Measurements from ENCODE around the gene KIAA1671.

The KIAA1671 gene

GRCh38 chr22:25105817-25106650 lies 153.5 kb downstream of the KIAA1671 start:
- FAIRE-seq (no peak), DNase-seq (ENCODE audit: insufficient read length, low spot score) (no peak)
- TF ChIP-seq POU2F2 (IDR thresholded peaks at IDR 0.05; ENCODE audit: low read depth, low read length) (no peak), SPI1 (IDR thresholded peaks at IDR 0.05; ENCODE audit: low read depth, low read length) (no peak), PAX5 (IDR thresholded peaks at IDR 0.05; ENCODE audit: insufficient read depth, low read length, severe bottlenecking) (no peak), POLR2A (IDR thresholded peaks at IDR 0.05; ENCODE audit: low read depth, low read length) (no peak), POLR2AphosphoS5 (IDR thresholded peaks at IDR 0.05; ENCODE audit: low read depth, low read length) (no peak), TAF1 (IDR thresholded peaks at IDR 0.05; ENCODE audit: low read depth, low read length) (no peak)

DNA sequence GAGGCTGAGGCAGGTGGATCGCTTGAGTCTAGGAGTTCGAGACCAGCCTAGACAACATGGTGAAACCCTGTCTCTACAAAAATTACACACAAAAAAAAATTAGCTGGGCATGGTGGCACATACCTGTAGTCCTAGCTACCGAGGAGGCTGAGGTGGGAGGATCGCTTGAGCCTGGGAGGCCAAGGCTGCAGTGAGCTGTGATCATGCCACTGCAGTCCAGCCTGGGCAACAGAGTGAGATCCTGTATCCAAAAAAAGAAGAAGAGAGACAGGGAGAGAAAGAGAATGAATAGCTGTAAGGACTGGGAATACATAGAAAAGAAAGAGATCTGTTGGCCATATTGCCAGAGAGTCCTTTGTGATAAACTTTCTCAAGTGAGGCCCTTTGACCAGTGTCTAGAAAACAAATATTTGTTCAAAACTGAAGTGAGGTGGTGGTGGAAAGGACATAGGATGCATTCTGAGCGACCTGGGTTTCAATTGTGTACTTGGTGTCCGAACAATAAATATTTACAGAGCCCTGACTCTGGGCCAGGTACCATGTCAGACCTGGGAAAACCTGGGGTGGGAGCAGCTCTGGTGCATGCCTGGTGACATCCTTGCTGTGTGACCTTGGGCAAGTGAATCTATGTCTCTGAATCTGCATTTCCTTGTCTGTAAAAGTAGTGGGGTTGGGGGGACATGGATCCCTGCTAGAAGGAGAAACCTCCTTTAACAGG lies 157.5 kb downstream of the KIAA1671 start:
- no peak for TF ChIP-seq POLR2AphosphoS5 (IDR thresholded peaks at IDR 0.05; ENCODE audit: low read depth, low read length)
- TF ChIP-seq TAF1 (IDR thresholded peaks at IDR 0.05; ENCODE audit: low read depth, low read length): no peak
- no peak for TF ChIP-seq POU2F2 (IDR thresholded peaks at IDR 0.05; ENCODE audit: low read depth, low read length)
- no peak for TF ChIP-seq PAX5 (IDR thresholded peaks at IDR 0.05; ENCODE audit: insufficient read depth, low read length, severe bottlenecking)
- no peak for TF ChIP-seq SPI1 (IDR thresholded peaks at IDR 0.05; ENCODE audit: low read depth, low read length)
- no peak for TF ChIP-seq POLR2A (IDR thresholded peaks at IDR 0.05; ENCODE audit: low read depth, low read length)
- FAIRE-seq: no peak
- DNase-seq (ENCODE audit: insufficient read length, low spot score): no peak

DNA sequence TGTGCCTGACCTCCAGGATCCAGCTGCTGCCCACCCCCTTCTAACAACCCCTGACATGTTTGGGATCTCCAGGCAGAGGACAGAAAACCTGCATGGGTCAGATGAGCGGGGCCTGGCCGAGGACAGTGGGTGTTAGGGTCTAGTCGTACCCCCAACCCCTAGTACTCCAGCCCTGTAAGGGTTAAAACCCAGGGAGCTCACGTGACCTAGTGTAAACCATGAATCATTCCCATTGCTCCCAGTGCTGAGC lies 158.0 kb downstream of the KIAA1671 start:
- TF ChIP-seq POU2F2 (IDR thresholded peaks at IDR 0.05; ENCODE audit: low read depth, low read length) (no peak), SPI1 (IDR thresholded peaks at IDR 0.05; ENCODE audit: low read depth, low read length) (no peak), PAX5 (IDR thresholded peaks at IDR 0.05; ENCODE audit: insufficient read depth, low read length, severe bottlenecking) (no peak), TAF1 (IDR thresholded peaks at IDR 0.05; ENCODE audit: low read depth, low read length) (no peak), POLR2A (IDR thresholded peaks at IDR 0.05; ENCODE audit: low read depth, low read length) (no peak), POLR2AphosphoS5 (IDR thresholded peaks at IDR 0.05; ENCODE audit: low read depth, low read length) (no peak)
- DNase-seq (ENCODE audit: insufficient read length, low spot score): no peak
- FAIRE-seq: no peak

GRCh38 chr22:25110846-25111578 lies 158.5 kb downstream of the KIAA1671 start:
- FAIRE-seq: peak; percentile 75
- no peak for TF ChIP-seq POU2F2 (IDR thresholded peaks at IDR 0.05; ENCODE audit: low read depth, low read length)
- TF ChIP-seq POLR2A (IDR thresholded peaks at IDR 0.05; ENCODE audit: low read depth, low read length): no peak
- TF ChIP-seq SPI1 (IDR thresholded peaks at IDR 0.05; ENCODE audit: low read depth, low read length): no peak
- peak; percentile 66 for DNase-seq (ENCODE audit: insufficient read length, low spot score)

GRCh38 chr22:25111579-25112517 lies 159.3 kb downstream of the KIAA1671 start:
- FAIRE-seq (no peak), DNase-seq (ENCODE audit: insufficient read length, low spot score) (no peak)
- TF ChIP-seq PAX5 (IDR thresholded peaks at IDR 0.05; ENCODE audit: insufficient read depth, low read length, severe bottlenecking) (no peak), SPI1 (IDR thresholded peaks at IDR 0.05; ENCODE audit: low read depth, low read length) (no peak), TAF1 (IDR thresholded peaks at IDR 0.05; ENCODE audit: low read depth, low read length) (no peak), POLR2A (IDR thresholded peaks at IDR 0.05; ENCODE audit: low read depth, low read length) (no peak), POLR2AphosphoS5 (IDR thresholded peaks at IDR 0.05; ENCODE audit: low read depth, low read length) (no peak), POU2F2 (IDR thresholded peaks at IDR 0.05; ENCODE audit: low read depth, low read length) (no peak)

DNA sequence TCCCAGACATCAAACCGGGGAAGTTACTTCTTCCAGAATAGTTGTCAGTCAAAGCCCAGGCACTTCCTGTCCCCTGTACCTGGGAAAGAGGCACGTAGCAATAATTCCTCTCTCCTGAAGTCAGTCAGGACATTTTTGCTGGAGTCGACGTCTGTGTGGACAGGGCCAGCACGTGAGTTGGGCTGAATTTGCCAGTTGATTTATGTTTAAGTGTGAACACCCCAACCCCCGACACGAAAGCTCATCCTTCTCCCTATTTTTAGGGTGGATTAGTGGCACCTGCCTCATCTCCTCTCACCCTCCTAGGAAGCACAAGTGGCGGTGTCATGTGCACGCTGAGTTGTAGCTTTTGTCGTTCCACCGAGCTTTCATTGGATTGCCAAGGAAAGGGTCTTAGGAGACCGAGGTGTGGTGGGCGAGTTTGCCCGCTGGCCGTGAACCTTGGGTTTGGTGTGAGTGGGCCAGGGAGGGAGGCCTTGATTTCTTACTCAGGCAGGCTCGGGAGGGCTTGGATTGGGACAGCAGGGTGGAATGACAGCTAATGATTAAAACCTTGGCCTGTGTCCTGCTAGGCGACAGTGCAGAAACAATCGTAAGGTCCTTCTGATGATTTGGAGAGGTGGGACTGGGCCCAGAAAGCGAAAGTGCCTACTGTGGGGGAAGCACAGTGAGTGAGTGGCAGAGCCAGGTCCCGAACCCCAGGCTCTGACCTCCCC lies 160.2 kb downstream of the KIAA1671 start:
- DNase-seq (ENCODE audit: insufficient read length, low spot score) (no peak), FAIRE-seq (no peak)

GRCh38 chr22:25113316-25113721 lies 160.8 kb downstream of the KIAA1671 start:
- no peak for FAIRE-seq
- TF ChIP-seq POLR2AphosphoS5 (IDR thresholded peaks at IDR 0.05; ENCODE audit: low read depth, low read length) (no peak), PAX5 (IDR thresholded peaks at IDR 0.05; ENCODE audit: insufficient read depth, low read length, severe bottlenecking) (no peak)
- no peak for DNase-seq (ENCODE audit: insufficient read length, low spot score)

More for the DNA sequence above, 160.2 kb downstream of the KIAA1671 start:
- no peak for TF ChIP-seq SPI1 (IDR thresholded peaks at IDR 0.05; ENCODE audit: low read depth, low read length)
- no peak for TF ChIP-seq TAF1 (IDR thresholded peaks at IDR 0.05; ENCODE audit: low read depth, low read length)
- no peak for TF ChIP-seq POU2F2 (IDR thresholded peaks at IDR 0.05; ENCODE audit: low read depth, low read length)
- TF ChIP-seq POLR2AphosphoS5 (IDR thresholded peaks at IDR 0.05; ENCODE audit: low read depth, low read length): no peak
- no peak for TF ChIP-seq POLR2A (IDR thresholded peaks at IDR 0.05; ENCODE audit: low read depth, low read length)
- no peak for TF ChIP-seq PAX5 (IDR thresholded peaks at IDR 0.05; ENCODE audit: insufficient read depth, low read length, severe bottlenecking)

All from GM12891 (cell line).